DOHH2 (cell line): Measurements from ENCODE around the gene SIK3.

Experiments
- H3F3A ChIP-seq: fragments of 200-600 bp; sonication (generic), shearing (Covaris generic); 2 replicates; pipeline ENCODE4 v1.6.0; 2016; ENCODE audit warnings: antibody characterized with exemption, mild to moderate bottlenecking; ENCODE audit not compliant: control insufficient read depth, insufficient read depth
- H3K27ac ChIP-seq: fragments of 200-600 bp; sonication (generic); 2 replicates; pipeline ENCODE4 v1.5.1; 2014; ENCODE audit warnings: low read depth, mild to moderate bottlenecking, low read length, moderate library complexity
- H3K27me3 ChIP-seq: fragments of 200-600 bp; sonication (generic); 2 replicates; pipeline ENCODE4 v1.6.1; 2014; ENCODE audit warnings: mild to moderate bottlenecking, low read length, mixed read lengths; ENCODE audit not compliant: control insufficient read depth
- H3K36me3 ChIP-seq: fragments of 200-600 bp; sonication (generic); 2 replicates; pipeline ENCODE4 v1.6.1; 2014; ENCODE audit warnings: mild to moderate bottlenecking, low read length, moderate library complexity, mixed read lengths; ENCODE audit not compliant: control insufficient read depth
- H3K4me1 ChIP-seq: fragments of 200-600 bp; sonication (generic); 2 replicates; pipeline ENCODE4 v1.6.1; 2014; ENCODE audit warnings: mild to moderate bottlenecking, low read length, mixed read lengths; ENCODE audit not compliant: control insufficient read depth
- H3K4me2 ChIP-seq: fragments of 200-600 bp; sonication (generic); 2 replicates; pipeline ENCODE4 v1.6.0; 2014; ENCODE audit warnings: mild to moderate bottlenecking, low read length, moderate library complexity
- H3K4me3 ChIP-seq: fragments of 200-600 bp; sonication (generic); 2 replicates; pipeline ENCODE4 v1.5.1; 2014; ENCODE audit warnings: mild to moderate bottlenecking, low read length, mixed read lengths
- H3K79me2 ChIP-seq: fragments of 200-600 bp; sonication (generic); 2 replicates; pipeline ENCODE4 v1.6.1; 2014; ENCODE audit warnings: mild to moderate bottlenecking, low read length, mixed read lengths; ENCODE audit not compliant: control insufficient read depth
- H3K9me2 ChIP-seq: fragments of 200-600 bp; sonication (generic); replicated peaks from 2 replicates; pipeline ENCODE4 v1.6.1; 2014; ENCODE audit warnings: mild to moderate bottlenecking, low read length, mixed read lengths; ENCODE audit not compliant: control insufficient read depth
- H3K9me3 ChIP-seq: fragments of 200-600 bp; sonication (generic); 2 replicates; pipeline ENCODE4 v1.6.1; 2014; ENCODE audit warnings: antibody characterized with exemption, low read length, mixed read lengths; ENCODE audit not compliant: control insufficient read depth, insufficient read depth
- H4K20me1 ChIP-seq: fragments of 200-600 bp; sonication (generic); 2 replicates; pipeline ENCODE4 v1.6.0; 2014; ENCODE audit warnings: low read depth, mild to moderate bottlenecking, antibody characterized with exemption, low read length, moderate library complexity; ENCODE audit not compliant: control insufficient read depth, insufficient read depth
- CTCF ChIP-seq: fragments of 200-600 bp; sonication (generic); IDR thresholded peaks from one replicate; pipeline ENCODE4 v1.5.1; 2014; ENCODE audit warnings: antibody characterized with exemption, mild to moderate bottlenecking, low read depth, low read length; ENCODE audit not compliant: poor library complexity, severe bottlenecking
- EZH2phosphoT487 ChIP-seq: fragments of 200-600 bp; sonication (generic); IDR thresholded peaks from 2 replicates; pipeline ENCODE4 v1.6.1; 2017; ENCODE audit warnings: borderline replicate concordance, mild to moderate bottlenecking, antibody characterized with exemption, low read length, moderate library complexity, mixed read lengths

SIK3 gene

GRCh38 chr11:116931206-116931953 lies 166.8 kb downstream of the SIK3 start:
- Histone ChIP-seq H3F3A (peaks cover 22% of the 10 kb centered on the region), H3K79me2 (peaks cover 34% of the 10 kb centered on the region), H3K9me3 (no peaks in the 10 kb centered on the region), H3K9me2 (no peaks in the 10 kb centered on the region), H3K4me2 (peak overlapping the region; percentile 91), H3K4me3 (peak overlapping the region; percentile 58), H4K20me1 (no peaks in the 10 kb centered on the region), H3K27me3 (no peaks in the 10 kb centered on the region), H3K27ac (peak overlapping the region; percentile 90), H3K36me3 (peaks cover 8% of the 10 kb centered on the region), H3K4me1 (peaks cover 71% of the 10 kb centered on the region)
- no peak for TF ChIP-seq EZH2phosphoT487
- no peak for TF ChIP-seq CTCF

- TF ChIP-seq CTCF = no peak
- no peak for TF ChIP-seq EZH2phosphoT487
- H3K4me3 ChIP-seq = peak overlapping the region; percentile 58
- peaks cover 39% of the 10 kb centered on the region for H3K79me2 ChIP-seq
- H3K4me2 ChIP-seq = peak overlapping the region; percentile 91
- H3K27me3 ChIP-seq = no peaks in the 10 kb centered on the region
- no peaks in the 10 kb centered on the region for H3K9me2 ChIP-seq
- peaks cover 22% of the 10 kb centered on the region for H3F3A ChIP-seq
- no peaks in the 10 kb centered on the region for H4K20me1 ChIP-seq
- no peaks in the 10 kb centered on the region for H3K9me3 ChIP-seq
- H3K4me1 ChIP-seq = peaks cover 79% of the 10 kb centered on the region
- peak overlapping the region; percentile 90 for H3K27ac ChIP-seq
- peaks cover 16% of the 10 kb centered on the region for H3K36me3 ChIP-seq
Measured at GRCh38 chr11:116930586-116930985, 167.6 kb downstream of the SIK3 start.

GRCh38 chr11:116930177-116930576 lies 168.1 kb downstream of the SIK3 start:
- H3K9me3 ChIP-seq = no peaks in the 10 kb centered on the region
- peaks cover 22% of the 10 kb centered on the region for H3F3A ChIP-seq
- no peaks in the 10 kb centered on the region for H3K27me3 ChIP-seq
- H3K4me2 ChIP-seq = peak overlapping the region; percentile 91
- peaks cover 20% of the 10 kb centered on the region for H3K36me3 ChIP-seq
- peak overlapping the region; percentile 58 for H3K4me3 ChIP-seq
- peaks cover 83% of the 10 kb centered on the region for H3K4me1 ChIP-seq
- no peak for TF ChIP-seq EZH2phosphoT487
- TF ChIP-seq CTCF = no peak
- no peaks in the 10 kb centered on the region for H4K20me1 ChIP-seq
- H3K9me2 ChIP-seq = no peaks in the 10 kb centered on the region
- peak overlapping the region; percentile 90 for H3K27ac ChIP-seq
- peaks cover 39% of the 10 kb centered on the region for H3K79me2 ChIP-seq
